Astrocyte of the cerebellum (primary cell): Measurements from ENCODE around the gene ACSF3.

Experiments used
- DNase-seq: peaks from one replicate; pipeline ENCODE4 v3.0.0-alpha.2; 2011; ENCODE audit warnings: low read depth
- H3K4me3 ChIP-seq: 2 replicates; pipeline ENCODE4 v1.5.1; 2011; ENCODE audit warnings: mild to moderate bottlenecking, low read depth, low read length, moderate library complexity
- CTCF ChIP-seq: IDR thresholded peaks from 2 replicates; pipeline ENCODE4 v1.5.1; 2012; ENCODE audit warnings: low read length, low read depth, moderate library complexity, mild to moderate bottlenecking; ENCODE audit errors: missing control alignments
- in situ Hi-C: cut with HindIII; loops from 2 replicates; pipeline ENCODE4 v1.10.0; 2017; ENCODE audit warnings: low sequenced_read_pairs

The ACSF3 gene

DNA sequence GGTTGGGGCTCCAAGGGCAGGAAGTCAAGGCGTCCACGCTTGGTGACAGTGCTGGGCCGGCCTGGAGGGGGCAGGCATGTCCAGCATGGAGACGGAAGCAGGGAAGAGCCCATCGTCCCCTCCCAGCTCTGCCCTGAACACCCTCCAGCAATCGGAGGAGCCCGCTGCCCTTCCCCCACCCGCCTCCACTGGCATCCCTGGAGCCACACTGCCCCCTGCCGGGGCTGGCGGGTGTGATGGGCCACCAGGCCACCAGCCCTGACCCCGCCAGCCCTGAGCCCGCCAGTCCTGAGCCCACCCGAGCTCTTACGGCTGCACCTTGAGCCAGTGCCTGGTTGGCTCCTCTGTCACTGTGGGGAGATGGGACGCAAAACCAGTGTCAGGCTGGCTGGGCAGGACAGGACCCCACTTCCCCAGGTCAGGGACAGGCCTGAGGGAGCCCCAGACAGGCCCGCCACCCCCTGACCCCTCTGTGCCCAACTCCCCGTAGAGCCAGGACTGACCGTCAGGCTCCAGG lies 73.8 kb downstream of the ACSF3 start:
- H3K4me3 ChIP-seq, result no peak overlapping the region
- TF ChIP-seq CTCF, result peak; percentile 74
- in situ Hi-C loops, result no loop called here
- peak; percentile 16 for DNase-seq

DNA sequence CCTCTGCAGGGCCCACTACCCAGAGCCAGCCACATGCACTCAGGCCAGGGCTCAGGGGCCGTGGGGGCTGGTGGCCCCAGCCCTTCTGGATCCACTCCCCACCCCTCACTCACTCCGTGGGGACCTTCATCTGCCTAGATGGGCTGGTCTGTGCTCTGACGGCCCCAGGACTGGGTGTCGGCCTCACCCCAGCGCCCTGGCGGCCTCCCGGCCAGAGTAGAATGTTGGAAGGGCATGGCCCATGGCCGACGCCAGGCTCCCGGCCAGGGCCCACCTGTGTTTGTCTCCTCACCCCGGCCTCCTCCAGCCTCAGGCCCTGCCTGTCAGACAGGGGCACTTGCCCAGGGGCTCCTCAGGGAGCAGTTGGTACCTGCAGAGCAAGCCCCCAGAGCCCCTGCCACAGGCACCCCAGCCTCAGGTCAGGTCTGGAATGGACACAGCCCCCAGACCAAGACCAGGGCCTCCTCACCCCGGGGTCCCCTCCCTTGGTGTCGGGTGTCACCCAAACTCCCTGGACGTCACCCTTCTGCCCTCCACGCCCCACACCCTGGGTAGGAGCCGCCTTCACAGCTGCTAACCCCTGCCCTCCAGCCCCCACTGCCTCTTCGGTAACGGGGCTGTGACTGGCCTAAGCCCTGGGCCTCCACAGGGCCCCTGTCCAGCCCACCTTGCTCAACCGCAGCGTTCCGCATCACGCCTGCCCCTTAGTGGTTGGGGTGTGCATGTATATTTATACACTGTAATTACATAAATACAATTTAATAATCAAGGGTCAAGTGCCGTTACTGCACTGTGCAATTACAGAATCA lies 74.9 kb downstream of the ACSF3 start:
- no peak overlapping the region for H3K4me3 ChIP-seq
- TF ChIP-seq CTCF, result no peak
- DNase-seq, result no peak
- in situ Hi-C loops, result no loop called here

- DNase-seq, result no peak
- no peak for TF ChIP-seq CTCF
- no peak overlapping the region for H3K4me3 ChIP-seq
- in situ Hi-C loops, result no loop called here
These were observed 76.1 kb downstream of the ACSF3 start for GRCh38 chr16:89169778-89170177.

DNA sequence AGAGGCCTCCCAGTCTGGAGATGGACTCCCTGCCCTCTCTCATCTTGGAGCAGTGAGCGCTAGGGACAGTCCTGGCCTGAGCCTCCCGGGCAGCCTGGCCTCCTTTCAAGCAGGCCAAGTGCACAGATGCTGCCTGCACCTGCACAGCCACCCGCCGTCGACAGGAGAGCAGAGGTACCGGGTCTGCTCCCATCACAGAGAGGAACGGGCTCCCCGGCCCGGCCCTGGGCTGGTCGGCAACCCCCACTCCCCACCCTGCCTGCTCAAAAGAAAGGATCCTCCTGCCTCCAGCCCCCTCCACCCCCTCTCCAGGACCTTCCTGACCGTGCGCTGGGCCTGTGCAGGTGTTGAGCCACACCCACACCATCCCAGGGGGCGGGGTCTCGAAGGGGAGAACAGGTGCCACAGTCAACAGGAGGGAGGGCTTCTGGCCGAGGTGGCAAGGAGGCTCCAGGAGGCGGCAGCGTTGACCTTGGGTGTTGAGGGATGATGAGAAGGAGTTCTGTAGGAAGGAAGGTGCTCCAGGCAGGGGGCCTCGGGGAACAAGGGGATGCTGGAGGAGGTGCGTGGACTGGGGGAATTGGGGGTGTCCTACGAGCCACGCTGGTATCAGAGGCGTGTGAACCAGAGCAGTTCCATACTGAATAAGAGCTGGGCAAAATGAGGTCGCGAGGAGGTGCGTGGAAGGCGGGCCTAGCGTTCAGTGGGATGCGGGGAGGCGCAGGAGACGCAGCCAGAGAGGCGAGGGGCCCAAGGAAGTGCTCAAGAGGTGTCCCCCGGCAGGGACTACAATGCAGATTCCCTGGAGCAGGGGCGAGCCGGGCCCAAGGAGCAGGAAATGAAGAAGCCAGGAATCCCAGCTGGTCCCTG lies 76.9 kb downstream of the ACSF3 start:
- no peak for TF ChIP-seq CTCF
- H3K4me3 ChIP-seq, result peak overlapping the region; percentile 15
- in situ Hi-C loops, result no loop called here
- DNase-seq, result no peak

GRCh38 chr16:89171216-89172170 lies 77.8 kb downstream of the ACSF3 start, which contains the start of gene CDH15:
Gene CDH15 (plus strand): TSS chr16:89171748. CDS start chr16:89171832, 84 bp downstream.
- TF ChIP-seq CTCF, result no peak
- in situ Hi-C loops, result no loop called here
- peak within 1 kb of the TSS; percentile 21 for H3K4me3 ChIP-seq
- DNase-seq, result peak; percentile 47
